C4-2B (cell line): Measurements from ENCODE around the gene MYO9B.

Experiments
- CTCF ChIP-seq: fragments of 450-650 bp; conservative IDR thresholded peaks from 2 replicates; pipeline ENCODE4 v1.5.1; 2017; ENCODE audit warnings: mild to moderate bottlenecking
- ZFX ChIP-seq: fragments of 450-650 bp; IDR thresholded peaks from 2 replicates; pipeline ENCODE4 v1.6.1; 2017

GRCh38 chr19:17227798-17228367 lies 152.3 kb downstream of the MYO9B start:
- TF ChIP-seq CTCF (no peak), ZFX (no peak)
